GM12875 (cell line): ENCODE measurements around the gene PPARGC1A.

ENCODE experiments used
- H3K4me3 ChIP-seq: one replicate; pipeline ENCODE4 v1.5.1; 2011; ENCODE audit warnings: low read depth, low read length, control low read depth
- CTCF ChIP-seq: IDR thresholded peaks from 2 replicates; pipeline ENCODE4 v1.5.1; 2011; ENCODE audit warnings: low read depth, mild to moderate bottlenecking, control low read depth, inconsistent platforms, low read length, moderate library complexity, borderline replicate concordance; ENCODE audit not compliant: insufficient read depth

PPARGC1A gene

GRCh38 chr4:23911675-23912455 is 22.0 kb upstream of the PPARGC1A start:
- no peak for TF ChIP-seq CTCF
- no peak overlapping the region for H3K4me3 ChIP-seq

- no peak for TF ChIP-seq CTCF
- no peak overlapping the region for H3K4me3 ChIP-seq
These were observed 19.8 kb upstream of the PPARGC1A start for GRCh38 chr4:23909671-23910070.

DNA sequence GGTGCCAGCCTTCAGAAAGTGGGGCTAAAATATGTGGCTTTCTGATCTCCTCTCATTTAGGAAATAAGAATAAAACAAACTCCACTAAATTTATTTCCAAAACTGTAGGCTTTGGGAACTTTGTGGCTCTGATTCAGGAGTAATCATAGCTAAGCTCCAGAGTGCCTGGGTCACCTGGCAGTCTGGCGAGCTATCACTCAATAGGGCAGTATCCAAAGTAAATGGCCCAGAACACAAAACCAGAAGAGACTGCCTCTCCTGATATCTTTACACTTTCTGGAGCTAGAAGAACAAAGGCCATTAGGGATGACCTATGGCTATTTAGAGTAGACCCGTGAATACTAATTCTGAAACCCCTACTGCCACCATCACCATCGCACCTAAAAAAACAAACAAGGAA is 17.0 kb upstream of the PPARGC1A start:
- TF ChIP-seq CTCF: no peak
- no peak overlapping the region for H3K4me3 ChIP-seq

DNA sequence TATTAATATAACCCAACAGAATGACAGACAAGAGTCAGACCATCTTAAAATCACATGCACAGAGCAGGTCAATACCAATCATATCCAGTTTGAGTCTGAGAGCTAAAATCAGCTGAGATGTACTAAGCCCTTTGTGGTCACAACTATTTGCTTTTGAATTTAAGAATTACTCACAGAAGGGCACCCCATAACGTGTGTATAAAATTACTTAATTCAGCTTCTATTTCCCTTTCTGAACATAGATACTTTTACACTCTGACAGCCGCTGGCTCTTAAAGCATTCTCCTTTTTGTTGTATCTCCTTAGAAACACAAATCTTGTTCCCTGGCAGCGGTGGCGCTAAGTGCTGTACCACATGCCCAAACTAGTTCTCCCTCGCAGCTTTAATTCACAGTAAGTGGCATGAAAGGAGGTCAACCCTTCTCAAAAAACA is 14.8 kb upstream of the PPARGC1A start:
- no peak overlapping the region for H3K4me3 ChIP-seq
- TF ChIP-seq CTCF: no peak

GRCh38 chr4:23903859-23904438 is 14.1 kb upstream of the PPARGC1A start:
- H3K4me3 ChIP-seq: no peak overlapping the region
- no peak for TF ChIP-seq CTCF

DNA sequence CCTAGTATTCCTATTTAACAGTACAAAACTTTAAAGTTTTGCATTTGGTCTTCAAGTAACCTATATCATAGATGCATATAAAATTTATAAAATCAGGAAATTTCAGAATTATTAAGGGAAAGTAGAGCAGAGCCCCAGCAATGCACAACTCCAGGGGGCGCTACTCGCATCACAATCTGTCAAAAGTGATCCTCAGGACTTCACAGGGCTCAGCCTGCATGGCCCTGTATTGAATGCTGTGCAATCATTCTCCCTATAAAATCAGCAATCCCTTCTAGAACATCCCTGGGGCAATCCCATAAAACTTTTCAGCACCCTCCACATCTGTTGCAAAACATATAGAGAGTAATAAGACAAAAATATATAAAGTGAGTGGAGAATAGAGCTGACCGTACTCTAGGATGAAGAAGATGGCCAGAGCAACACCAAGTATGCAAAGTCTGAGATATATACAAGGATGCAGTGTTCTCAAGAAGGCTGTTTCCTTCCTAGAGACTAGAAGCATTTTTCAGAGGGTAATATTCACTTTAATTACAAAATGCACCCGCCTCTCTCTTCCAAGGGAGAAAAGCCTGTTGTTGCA is 12.5 kb upstream of the PPARGC1A start:
- TF ChIP-seq CTCF: no peak
- H3K4me3 ChIP-seq: no peak overlapping the region

GRCh38 chr4:23900636-23901035 is 10.8 kb upstream of the PPARGC1A start:
- no peak overlapping the region for H3K4me3 ChIP-seq
- no peak for TF ChIP-seq CTCF
